ENCODE results near the gene PTPRC. TPM values are rescaled to one million over a fixed set of nuclear protein-coding genes. Genes with fewer than 3 reads are reported as not detected.

PTPRC gene
- total and polyA plus RNA-seq, 2 donors (not counting 3 experiments of a cell fraction or from before 2014, with no cell fraction given), result not detected

- ChIA-PET CTCF (interaction anchor here (1.7 kb wide), 1 partner anchor 10 kb away, joined by 5 read pairs; no protein-coding TSS in a partner anchor), POLR2A (no interaction called here)
- H3K27me3 ChIP-seq (ENCODE audit: control insufficient read depth in 2 of 2, insufficient read depth in 2 of 2, low read length in 2 of 2), result no peaks in the 10 kb centered on the region
- TF ChIP-seq MAX (IDR thresholded peaks at IDR 0.05; ENCODE audit: insufficient read depth, insufficient read length) (no peak), MYC (IDR thresholded peaks at IDR 0.05; ENCODE audit: low read depth, low read length) (no peak), CTCF (IDR thresholded peaks at IDR 0.05; ENCODE audit: extremely low read depth in 1 of 2, insufficient read depth in 1 of 2, low read depth in 1 of 2, low read length in 2 of 2) (no peak), POLR2A (IDR thresholded peaks at IDR 0.05; ENCODE audit: low read depth, low read length) (no peak), POLR2AphosphoS5 (IDR thresholded peaks at IDR 0.05; ENCODE audit: insufficient read depth, low read depth, low read length) (no peak), EZH2 (IDR thresholded peaks at IDR 0.05; ENCODE audit: borderline replicate concordance, low read depth, low read length, severe bottlenecking) (no peak), GATA2 (IDR thresholded peaks at IDR 0.05; ENCODE audit: insufficient read depth, insufficient read length, low read depth, low read length) (no peak), JUN (IDR thresholded peaks at IDR 0.05; ENCODE audit: borderline replicate concordance, insufficient read depth, insufficient read length, low read depth) (no peak), FOS (IDR thresholded peaks at IDR 0.05; ENCODE audit: borderline replicate concordance, insufficient read depth, low read length) (no peak)
- H3K4me1 ChIP-seq (ENCODE audit: control insufficient read depth, extremely low read depth, insufficient read depth, low read length), result no peaks in the 10 kb centered on the region
- no peaks in the 10 kb centered on the region for H3K9me1 ChIP-seq (replicated peaks; ENCODE audit: control insufficient read depth, extremely low read depth, insufficient read depth, low read length)
- no peaks in the 10 kb centered on the region for H3K79me2 ChIP-seq (ENCODE audit: control insufficient read depth, insufficient read depth, low read length)
- H3K27ac ChIP-seq (ENCODE audit: insufficient read depth, low read depth, low read length), result no peak overlapping the region
- intact Hi-C loops (cut with micrococcal nuclease), result no loop called here
- no peaks in the 10 kb centered on the region for H4K20me1 ChIP-seq (replicated peaks; ENCODE audit: control insufficient read depth, extremely low read depth, insufficient read depth, low read length)
- H2AFZ ChIP-seq (ENCODE audit: low read depth, low read length), result no peak overlapping the region
- no peak overlapping the region for H3K9ac ChIP-seq (replicated peaks; ENCODE audit: extremely low read depth, insufficient read depth, low read length)
- dilution Hi-C loops (cut with MboI; ENCODE audit: extremely low pct_ligation_motif_present, low sequenced_read_pairs), result no loop called here
- H3K36me3 ChIP-seq (ENCODE audit: control insufficient read depth in 2 of 2, extremely low read depth in 1 of 2, insufficient read depth in 2 of 2, low read length in 2 of 2), result no peaks in the 10 kb centered on the region
- peak; percentile 80 for DNase-seq (ENCODE audit: low read depth, low spot score)
- H3K9me3 ChIP-seq (replicated peaks; ENCODE audit: control insufficient read depth, insufficient read depth, low read length), result no peaks in the 10 kb centered on the region
- FAIRE-seq, result no peak
- no peak overlapping the region for H3K4me2 ChIP-seq (ENCODE audit: insufficient read depth, low read length)
- BruUV-seq (replicated peaks), result no TSS peak
- no peak overlapping the region for H3K4me3 ChIP-seq (replicated peaks in 1 of 3; ENCODE audit: insufficient read depth in 1 of 3, low read depth in 1 of 3, low read length in 3 of 3)
These were observed 33.9 kb upstream of the PTPRC start for GRCh38 chr1:198604975-198605374.
